GM18951 (cell line): ENCODE data around the gene CRYL1.

ENCODE experiments used
- POLR2A ChIP-seq: IDR thresholded peaks from 4 replicates; pipeline ENCODE4 v1.6.1; 2011; ENCODE audit warnings: mild to moderate bottlenecking; ENCODE audit not compliant: insufficient read length, insufficient read depth; ENCODE audit errors: extremely low read depth
- in situ Hi-C: fragments of 300-500 bp; cut with MboI; formaldehyde crosslinking; loops from one replicate; pipeline ENCODE4 v1.12.0; 2022; ENCODE audit warnings: low sequenced_read_pairs, mixed read lengths, inconsistent platforms; ENCODE audit not compliant: unreplicated experiment

The CRYL1 gene

GRCh38 chr13:20494656-20495055 is 31.0 kb downstream of the CRYL1 start:
- in situ Hi-C loops, result loop anchor here (5.0 to 10.0 kb wide), 2 partner anchors 330 to 433 kb away; no protein-coding TSS in a partner anchor
- no peak for TF ChIP-seq POLR2A

- TF ChIP-seq POLR2A, result no peak
- in situ Hi-C loops, result loop anchor here (10.0 kb wide), 1 partner anchor 332 kb away; no protein-coding TSS in a partner anchor
Measured at GRCh38 chr13:20492641-20493040, 33.0 kb downstream of the CRYL1 start.

- TF ChIP-seq POLR2A, result no peak
- in situ Hi-C loops, result loop anchor here (10.0 kb wide), 1 partner anchor 333 kb away; no protein-coding TSS in a partner anchor
Measured at GRCh38 chr13:20491926-20492435, 33.7 kb downstream of the CRYL1 start.

DNA sequence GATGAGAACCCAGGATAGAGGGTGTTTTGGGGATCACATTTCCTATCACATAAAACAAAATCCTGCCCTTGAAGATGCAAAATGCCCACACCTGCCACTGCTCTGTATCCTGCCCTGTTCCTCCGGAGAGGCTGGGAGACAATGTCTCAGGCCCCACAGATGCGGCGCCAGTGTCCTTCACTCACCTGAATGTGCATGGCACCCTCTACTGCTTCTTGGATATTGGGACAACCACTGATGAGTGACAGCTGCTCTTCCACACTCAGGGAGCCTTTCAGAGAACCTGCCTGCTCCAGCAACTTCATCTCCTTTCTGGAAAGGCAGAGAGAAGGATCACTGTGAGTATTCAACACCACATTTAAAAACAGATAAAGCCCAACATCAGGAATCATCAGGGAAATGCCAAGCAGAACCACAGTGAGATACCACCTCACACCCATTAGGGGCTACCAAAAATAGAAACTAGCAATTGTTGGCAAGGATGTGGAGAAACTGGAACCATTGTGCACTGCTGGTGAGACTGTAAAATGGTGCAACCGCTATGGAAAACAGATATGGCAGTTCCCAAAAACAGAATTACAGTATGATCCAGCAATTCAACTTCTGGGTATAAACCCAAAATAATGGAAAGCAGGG is 36.4 kb downstream of the CRYL1 start:
- no peak for TF ChIP-seq POLR2A
- in situ Hi-C loops, result no loop called here

DNA sequence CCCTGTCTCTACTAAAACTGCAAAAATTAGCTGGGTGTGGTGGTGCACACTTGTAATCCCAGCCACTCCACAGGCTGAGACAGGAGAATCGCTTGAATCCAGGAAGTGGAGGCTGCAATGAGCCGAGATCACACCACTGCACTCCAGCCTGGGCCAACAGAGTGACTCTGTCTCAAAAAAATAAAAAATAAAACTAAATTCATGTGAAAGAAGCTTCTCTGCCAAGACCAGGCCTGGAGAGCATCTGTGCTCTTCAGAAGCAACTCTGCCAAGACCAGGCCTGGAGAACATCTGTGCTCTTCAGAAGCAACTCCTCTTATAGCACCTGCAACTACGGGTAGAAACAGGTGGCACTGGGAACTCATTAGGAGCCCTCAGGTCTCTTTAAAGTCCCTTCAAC is 37.7 kb downstream of the CRYL1 start:
- TF ChIP-seq POLR2A, result no peak
- in situ Hi-C loops, result no loop called here

GRCh38 chr13:20482787-20483186 is 42.9 kb downstream of the CRYL1 start:
- TF ChIP-seq POLR2A, result no peak
- in situ Hi-C loops, result no loop called here

DNA sequence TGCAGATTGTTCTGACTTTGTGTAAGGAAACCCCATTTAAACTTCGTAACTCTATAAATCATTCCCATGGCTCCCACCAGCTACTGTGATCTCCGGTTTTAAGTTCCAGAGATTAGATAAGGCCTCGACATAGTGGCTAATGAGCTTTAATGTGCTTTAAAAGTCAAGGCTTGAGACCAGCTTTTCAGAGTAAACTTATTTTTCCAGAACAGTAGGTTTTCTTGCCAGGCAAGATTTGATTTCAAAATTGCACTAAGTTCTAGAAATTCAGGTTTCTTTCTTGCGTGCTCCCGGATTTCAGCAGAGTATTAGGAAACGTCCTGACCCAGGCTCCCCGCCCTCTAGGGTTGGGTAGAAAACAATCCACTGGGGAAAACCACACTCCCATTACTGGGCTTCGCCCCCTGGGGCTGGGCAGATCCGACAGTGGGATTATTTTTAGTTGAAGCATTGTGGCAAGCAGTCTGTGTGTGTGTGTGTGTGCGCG is 43.3 kb downstream of the CRYL1 start:
- no peak for TF ChIP-seq POLR2A
- in situ Hi-C loops, result no loop called here

DNA sequence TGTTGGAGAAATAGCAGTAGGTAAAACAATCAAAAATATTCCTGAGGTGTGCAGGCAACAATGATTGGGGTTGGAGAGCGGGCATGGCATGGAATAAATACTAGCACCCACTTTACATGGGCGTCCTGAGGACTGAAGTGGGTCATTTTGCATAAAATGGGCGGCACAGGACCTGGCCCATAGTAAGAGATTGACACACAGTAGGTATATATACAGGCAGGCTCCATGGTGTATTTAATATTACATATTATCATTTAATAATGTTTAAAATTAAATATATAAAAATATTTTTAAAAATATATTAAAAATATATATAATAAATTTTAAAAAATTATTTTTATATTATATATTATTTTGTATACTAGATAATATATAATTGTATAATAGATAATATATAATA is 48.3 kb downstream of the CRYL1 start:
- in situ Hi-C loops, result no loop called here
- no peak for TF ChIP-seq POLR2A

- no peak for TF ChIP-seq POLR2A
- in situ Hi-C loops, result no loop called here
Measured at GRCh38 chr13:20475927-20476691, 49.5 kb downstream of the CRYL1 start.

- in situ Hi-C loops, result no loop called here
- TF ChIP-seq POLR2A, result no peak
Measured at GRCh38 chr13:20474515-20474914, 51.1 kb downstream of the CRYL1 start.

GRCh38 chr13:20473888-20474287 is 51.8 kb downstream of the CRYL1 start:
- in situ Hi-C loops, result no loop called here
- no peak for TF ChIP-seq POLR2A

- in situ Hi-C loops, result no loop called here
- TF ChIP-seq POLR2A, result no peak
Measured at GRCh38 chr13:20473139-20473538, 52.5 kb downstream of the CRYL1 start.

GRCh38 chr13:20472531-20472930 is 53.1 kb downstream of the CRYL1 start:
- no peak for TF ChIP-seq POLR2A
- in situ Hi-C loops, result no loop called here

- no peak for TF ChIP-seq POLR2A
- in situ Hi-C loops, result no loop called here
Measured at GRCh38 chr13:20470136-20470535, 55.5 kb downstream of the CRYL1 start.
